Skeletal muscle tissue (tissue), 4 donors: ENCODE results near the gene CAPN12. TPM values are rescaled to one million over a fixed set of nuclear protein-coding genes. Genes with fewer than 3 reads are reported as not detected.
"Not testable (repeated sequence)": the region's sequence is repeated elsewhere in the genome, so short reads cannot be mapped to it uniquely, and the experiment has no call there.

Source experiments
- H3K27ac ChIP-seq: one replicate; pipeline ENCODE4 v1.7.0; 2013; ENCODE audit warnings: mild to moderate bottlenecking, low read depth, low read length, inconsistent platforms
- H3K27me3 ChIP-seq, 3 donors: one replicate each; pipeline ENCODE4 v1.7.0; 2013; ENCODE audit warnings: low read length in 3 of 3; ENCODE audit not compliant: control insufficient read depth in 3 of 3, insufficient read depth in 3 of 3
- H3K36me3 ChIP-seq, 3 donors: one replicate each; pipeline ENCODE4 v1.7.0; 2013; ENCODE audit warnings: low read length in 3 of 3; ENCODE audit not compliant: control insufficient read depth in 3 of 3, insufficient read depth in 3 of 3
- H3K4me1 ChIP-seq, 3 donors: one replicate each; pipeline ENCODE4 v1.7.0; 2013; ENCODE audit warnings: low read length in 3 of 3, mild to moderate bottlenecking in 3 of 3; ENCODE audit not compliant: control insufficient read depth in 3 of 3, insufficient read depth in 3 of 3
- H3K4me3 ChIP-seq, 3 donors: one replicate each; pipeline ENCODE4 v1.7.0; 2013; ENCODE audit warnings: low read length in 3 of 3
- H3K9ac ChIP-seq, 3 donors: one replicate each; pipeline ENCODE4 v1.7.0; 2013; ENCODE audit warnings: low read length in 3 of 3, mild to moderate bottlenecking in 3 of 3, moderate library complexity in 2 of 3, low read depth in 1 of 3
- H3K9me3 ChIP-seq, 3 donors: one replicate each; pipeline ENCODE4 v1.7.0; 2013; ENCODE audit warnings: low read length in 3 of 3; ENCODE audit not compliant: control insufficient read depth in 3 of 3
- total RNA-seq: library from RNA; depleted of rRNA; stranded (reverse); fragments of >200 nt; gene quantifications from one replicate; pipeline ENCODE4 v1.2.3, GENCODE V29; 2014
- donor health status: Osteomylitis.

CAPN12 gene, protein sequence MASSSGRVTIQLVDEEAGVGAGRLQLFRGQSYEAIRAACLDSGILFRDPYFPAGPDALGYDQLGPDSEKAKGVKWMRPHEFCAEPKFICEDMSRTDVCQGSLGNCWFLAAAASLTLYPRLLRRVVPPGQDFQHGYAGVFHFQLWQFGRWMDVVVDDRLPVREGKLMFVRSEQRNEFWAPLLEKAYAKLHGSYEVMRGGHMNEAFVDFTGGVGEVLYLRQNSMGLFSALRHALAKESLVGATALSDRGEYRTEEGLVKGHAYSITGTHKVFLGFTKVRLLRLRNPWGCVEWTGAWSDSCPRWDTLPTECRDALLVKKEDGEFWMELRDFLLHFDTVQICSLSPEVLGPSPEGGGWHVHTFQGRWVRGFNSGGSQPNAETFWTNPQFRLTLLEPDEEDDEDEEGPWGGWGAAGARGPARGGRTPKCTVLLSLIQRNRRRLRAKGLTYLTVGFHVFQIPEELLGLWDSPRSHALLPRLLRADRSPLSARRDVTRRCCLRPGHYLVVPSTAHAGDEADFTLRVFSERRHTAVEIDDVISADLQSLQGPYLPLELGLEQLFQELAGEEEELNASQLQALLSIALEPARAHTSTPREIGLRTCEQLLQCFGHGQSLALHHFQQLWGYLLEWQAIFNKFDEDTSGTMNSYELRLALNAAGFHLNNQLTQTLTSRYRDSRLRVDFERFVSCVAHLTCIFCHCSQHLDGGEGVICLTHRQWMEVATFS
- total RNA-seq, result 0.52 TPM

GRCh38 chr19:38744298-38744681 is at the start of gene CAPN12:
Gene CAPN12, minus strand, starts transcription at chr19:38744474. Its CDS starts 309 bp downstream, at chr19:38744165.
- Histone ChIP-seq H3K4me1 (no peaks in the 10 kb centered on the region), H3K27ac (no peak within 1 kb of the TSS), H3K36me3 (no peaks in the 10 kb centered on the region), H3K9ac (no peak within 1 kb of the TSS), H3K27me3 (no peaks in the 10 kb centered on the region), H3K9me3 (no peaks in the 10 kb centered on the region), H3K4me3 (no peak within 1 kb of the TSS)

GRCh38 chr19:38793671-38794070 is 49.4 kb upstream of the CAPN12 start:
- H3K4me3 ChIP-seq, result no peak overlapping the region
- peaks cover 0 to 6% (median 0%) of the 10 kb centered on the region in 3 donors for H3K27me3 ChIP-seq
- H3K36me3 ChIP-seq, result no peaks in the 10 kb centered on the region
- no peak overlapping the region for H3K9ac ChIP-seq
- no peaks in the 10 kb centered on the region for H3K9me3 ChIP-seq
- H3K27ac ChIP-seq, result no peak overlapping the region
- peaks cover 3 to 6% (median 3%) of the 10 kb centered on the region in 3 donors for H3K4me1 ChIP-seq

GRCh38 chr19:38793177-38793576 is 48.9 kb upstream of the CAPN12 start:
- Histone ChIP-seq H3K27me3 (peaks cover 0 to 6% (median 0%) of the 10 kb centered on the region in 3 donors), H3K27ac (no peak overlapping the region), H3K9ac (no peak overlapping the region), H3K9me3 (no peaks in the 10 kb centered on the region), H3K36me3 (no peaks in the 10 kb centered on the region), H3K4me3 (no peak overlapping the region), H3K4me1 (peaks cover 3 to 6% (median 3%) of the 10 kb centered on the region in 3 donors)

DNA sequence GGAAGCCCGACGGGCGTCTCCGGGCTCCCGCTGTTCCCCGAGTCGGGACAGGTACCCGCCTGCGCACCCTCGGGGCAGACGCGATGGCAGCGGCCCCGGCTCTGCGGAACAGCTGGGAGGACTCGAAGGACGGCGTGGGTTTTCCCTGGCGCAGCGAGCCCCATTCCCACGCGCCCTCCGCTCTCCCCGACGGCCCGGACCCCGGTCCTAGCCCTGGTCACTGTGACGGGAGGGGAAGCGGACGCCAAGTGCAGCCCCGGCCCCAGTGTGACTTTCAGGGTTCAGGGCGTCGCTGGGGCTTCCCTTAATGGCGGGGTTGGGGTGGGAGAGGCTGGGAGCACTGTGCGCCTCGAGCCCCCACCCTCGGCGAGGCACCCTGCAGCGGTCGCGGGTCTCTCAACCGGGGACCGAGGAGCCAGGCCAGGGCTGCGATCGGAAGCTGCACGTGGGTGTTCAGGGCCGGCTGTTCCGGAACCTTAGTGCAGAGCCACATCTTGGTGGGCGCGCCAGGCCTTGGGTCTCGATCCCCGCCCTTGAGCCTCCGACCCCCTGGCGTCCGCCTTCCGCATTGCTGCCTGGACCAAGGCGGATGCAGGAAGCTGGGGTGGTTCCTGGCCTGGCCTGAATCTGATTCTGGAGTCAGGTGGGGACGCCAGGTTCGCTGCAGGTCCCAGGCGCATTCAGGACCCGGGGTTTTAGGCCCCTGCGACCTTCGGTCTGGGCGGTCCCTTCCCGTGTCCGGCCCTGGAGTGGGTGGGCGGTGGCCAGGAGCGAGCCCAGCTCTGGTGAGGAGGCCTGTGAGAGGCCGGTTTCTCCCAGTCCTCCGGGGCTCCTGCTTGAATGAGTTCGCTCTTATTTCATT is 48.2 kb upstream of the CAPN12 start:
- H3K36me3 ChIP-seq, result no peaks in the 10 kb centered on the region
- H3K27ac ChIP-seq, result no peak overlapping the region
- H3K27me3 ChIP-seq, result peaks cover 0 to 6% (median 0%) of the 10 kb centered on the region in 3 donors
- H3K4me1 ChIP-seq, result peaks cover 3 to 6% (median 3%) of the 10 kb centered on the region in 3 donors
- peak overlapping the region in 1 of 3 donors; percentile 32 for H3K4me3 ChIP-seq
- H3K9ac ChIP-seq, result no peak overlapping the region
- no peaks in the 10 kb centered on the region for H3K9me3 ChIP-seq

DNA sequence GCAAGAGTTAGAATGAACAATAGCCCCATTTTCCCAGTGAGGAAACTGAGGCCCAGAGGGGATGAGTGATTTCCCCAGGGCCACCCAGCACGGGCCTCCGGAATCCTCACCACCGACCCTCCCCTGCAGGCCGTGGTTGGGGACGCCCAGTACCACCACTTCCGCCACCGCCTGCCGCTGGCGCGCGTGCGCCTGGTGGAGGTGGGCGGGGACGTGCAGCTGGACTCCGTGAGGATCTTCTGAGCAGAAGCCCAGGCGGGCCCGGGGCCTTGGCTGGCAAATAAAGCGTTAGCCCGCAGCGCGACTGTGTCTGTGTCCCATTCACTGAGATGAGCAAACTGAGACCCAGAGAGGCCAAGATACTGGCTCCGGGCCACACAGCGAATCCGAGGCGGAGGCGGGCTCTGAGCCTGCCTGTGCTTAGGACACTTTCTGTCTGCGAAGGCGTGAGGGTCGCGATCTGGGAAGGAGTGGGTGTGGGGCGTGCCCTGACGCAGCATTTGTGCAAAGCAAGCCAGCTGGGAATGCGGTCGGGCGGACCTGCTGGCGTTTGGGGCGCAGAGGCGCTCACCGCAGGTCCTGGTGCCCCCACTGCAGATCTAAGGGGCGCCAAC is 47.3 kb upstream of the CAPN12 start:
- peaks cover 6 to 12% (median 8%) of the 10 kb centered on the region in 3 donors for H3K4me1 ChIP-seq
- not testable (repeated sequence) for H3K27me3 ChIP-seq, H3K9ac ChIP-seq, H3K4me3 ChIP-seq, H3K27ac ChIP-seq, H3K36me3 ChIP-seq, H3K9me3 ChIP-seq

GRCh38 chr19:38790507-38791403 is 46.5 kb upstream of the CAPN12 start:
- not testable (repeated sequence) for H3K27ac ChIP-seq, H3K27me3 ChIP-seq, H3K4me3 ChIP-seq, H3K36me3 ChIP-seq, H3K9me3 ChIP-seq, H3K9ac ChIP-seq
- H3K4me1 ChIP-seq, result peaks cover 7 to 15% (median 8%) of the 10 kb centered on the region in 3 donors

GRCh38 chr19:38788478-38789243 is 44.4 kb upstream of the CAPN12 start, which contains the start of gene LGALS7B:
Gene LGALS7B, plus strand, starts transcription at chr19:38789200. Its CDS starts 27 bp downstream, at chr19:38789227.
- H3K4me3 ChIP-seq, result no peak within 1 kb of the TSS
- H3K9ac ChIP-seq, result no peak within 1 kb of the TSS
- H3K9me3 ChIP-seq, result no peaks in the 10 kb centered on the region
- H3K4me1 ChIP-seq, result peaks cover 7 to 15% (median 8%) of the 10 kb centered on the region in 3 donors
- no peak within 1 kb of the TSS for H3K27ac ChIP-seq
- peaks cover 0 to 6% (median 0%) of the 10 kb centered on the region in 3 donors for H3K27me3 ChIP-seq
- no peaks in the 10 kb centered on the region for H3K36me3 ChIP-seq

- Histone ChIP-seq H3K36me3 (no peaks in the 10 kb centered on the region), H3K9ac (peak overlapping the region in 2 of 3 donors; percentile 25 to 40), H3K9me3 (no peaks in the 10 kb centered on the region), H3K27me3 (no peaks in the 10 kb centered on the region), H3K4me1 (peaks cover 4 to 9% (median 5%) of the 10 kb centered on the region in 3 donors), H3K27ac (peak overlapping the region; percentile 56), H3K4me3 (no peak overlapping the region)
Measured at GRCh38 chr19:38786572-38787265, 42.4 kb upstream of the CAPN12 start.
